Left kidney (tissue), 2 donors: Measurements from ENCODE around the gene MEIOB. TPM values are rescaled to one million over a fixed set of nuclear protein-coding genes. Genes with fewer than 3 reads are reported as not detected.

ENCODE experiments used
- DNase-seq: peaks from one replicate; pipeline ENCODE4 v3.0.0-alpha.2; 2013
- polyA plus RNA-seq: library from polyadenylated mRNA; unstranded; fragments of 120-200 nt; gene quantifications from one replicate; pipeline ENCODE4 v1.2.1, GENCODE V29; 2013; ENCODE audit not compliant: insufficient read length

MEIOB gene
- polyA plus RNA-seq, 1 donor: 3.2 TPM

- DNase-seq: no peak
These were observed 40.5 kb downstream of the MEIOB start for GRCh38 chr16:1831186-1832075.

DNA sequence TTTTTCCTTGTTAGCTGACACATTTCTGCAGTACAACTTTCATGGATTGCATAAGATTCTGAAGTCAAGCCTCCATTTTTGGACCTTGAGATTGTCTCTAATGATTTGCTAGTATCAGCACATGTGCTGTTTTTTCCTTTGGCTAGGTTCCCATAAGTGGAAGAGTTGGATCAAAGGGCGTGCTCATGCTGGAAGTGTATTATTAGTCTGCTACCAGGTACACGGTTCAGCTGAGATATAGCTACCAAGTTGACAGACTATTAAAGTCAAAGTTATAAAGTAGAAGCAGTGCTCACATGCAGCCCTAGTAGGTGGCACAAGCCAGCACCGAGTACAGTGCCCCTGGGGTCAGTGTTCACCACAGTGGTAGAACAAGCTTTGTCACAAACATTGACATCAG lies 41.8 kb downstream of the MEIOB start:
- DNase-seq: no peak

DNA sequence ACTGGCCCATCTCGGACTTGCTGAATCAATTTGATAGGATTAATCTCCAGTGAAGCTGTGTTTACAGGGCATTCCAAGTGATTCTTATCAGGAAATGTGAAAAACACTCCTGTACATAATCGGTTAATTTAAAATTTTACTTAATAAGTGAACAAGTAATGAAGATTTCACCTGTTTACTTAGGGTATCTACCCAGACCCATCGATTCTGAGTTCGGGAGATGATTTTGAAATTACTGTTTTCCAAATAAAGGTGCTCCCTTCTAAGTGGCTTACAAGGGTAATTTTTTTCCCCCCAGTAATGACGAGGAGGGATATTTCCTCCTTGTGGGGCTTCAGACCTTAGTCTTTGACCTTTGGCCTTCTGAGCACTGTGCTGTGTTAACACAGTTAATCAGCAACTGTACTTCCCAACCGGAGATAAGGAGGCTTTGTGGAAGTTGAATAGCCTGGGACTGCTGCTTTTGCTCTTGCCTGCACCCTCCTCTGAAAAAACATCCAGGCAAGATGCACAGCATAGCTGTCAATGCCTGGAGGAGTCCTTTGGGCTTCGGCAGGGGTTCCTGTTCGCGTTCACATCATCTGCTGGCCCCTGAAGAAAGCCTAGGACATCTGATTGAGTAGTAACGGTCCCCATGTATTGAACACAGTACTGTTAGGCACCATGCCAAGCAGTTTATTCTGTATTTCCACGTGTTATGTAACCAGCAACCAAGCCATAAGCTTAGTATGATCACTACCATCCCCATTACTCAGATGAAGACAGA lies 43.1 kb downstream of the MEIOB start:
- DNase-seq: no peak

- peak; percentile 92 for DNase-seq
These were observed 45.0 kb downstream of the MEIOB start, which contains the start of the genes FAHD1 and HAGH for GRCh38 chr16:1826691-1827573. Gene FAHD1, plus strand, starts transcription at chr16:1827206. Its CDS starts 33 bp downstream, at chr16:1827239. Gene HAGH, minus strand, starts transcription at chr16:1826825. Its CDS starts 38 bp downstream, at chr16:1826787.

DNA sequence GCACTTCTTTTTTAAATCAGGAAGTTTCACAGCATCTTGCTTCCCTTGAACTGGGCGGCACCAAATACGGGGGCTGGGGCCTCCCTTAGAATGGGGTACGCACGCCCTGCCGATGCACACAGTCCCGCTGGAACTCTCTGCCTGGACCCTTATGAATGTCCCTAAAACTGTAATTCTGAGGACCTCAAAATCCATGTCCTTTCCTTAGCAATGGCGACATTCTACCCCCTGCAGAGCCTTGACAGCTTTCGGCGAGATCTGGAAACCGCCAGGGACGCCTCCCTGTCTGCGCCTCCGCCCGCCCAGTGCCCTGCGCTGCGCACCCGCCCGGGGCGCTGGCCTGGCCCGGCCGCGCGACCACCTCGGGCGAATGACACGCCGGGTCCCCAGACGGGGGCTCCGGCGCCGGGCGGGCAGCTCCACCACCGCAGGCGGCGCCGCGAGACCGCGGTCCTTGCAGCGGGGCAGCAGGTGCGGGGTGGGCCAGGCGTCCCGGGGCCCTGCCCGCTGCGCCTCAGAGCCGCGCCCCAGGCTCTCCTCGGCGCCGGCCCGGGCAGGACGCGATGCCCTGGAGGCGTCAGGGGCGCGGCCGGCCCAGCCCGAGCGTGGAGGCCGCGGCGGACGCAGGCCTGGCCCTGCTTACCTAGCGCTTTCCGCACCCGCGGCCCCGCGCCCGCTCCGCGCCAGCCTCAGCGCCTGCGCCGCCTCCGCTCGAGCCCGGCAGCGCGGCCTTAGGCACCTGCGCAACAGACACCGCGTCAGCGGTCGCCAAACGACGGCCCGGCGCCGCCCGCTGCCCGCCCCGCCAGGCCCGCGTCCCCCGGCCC lies 45.9 kb downstream of the MEIOB start:
- DNase-seq: no peak

DNA sequence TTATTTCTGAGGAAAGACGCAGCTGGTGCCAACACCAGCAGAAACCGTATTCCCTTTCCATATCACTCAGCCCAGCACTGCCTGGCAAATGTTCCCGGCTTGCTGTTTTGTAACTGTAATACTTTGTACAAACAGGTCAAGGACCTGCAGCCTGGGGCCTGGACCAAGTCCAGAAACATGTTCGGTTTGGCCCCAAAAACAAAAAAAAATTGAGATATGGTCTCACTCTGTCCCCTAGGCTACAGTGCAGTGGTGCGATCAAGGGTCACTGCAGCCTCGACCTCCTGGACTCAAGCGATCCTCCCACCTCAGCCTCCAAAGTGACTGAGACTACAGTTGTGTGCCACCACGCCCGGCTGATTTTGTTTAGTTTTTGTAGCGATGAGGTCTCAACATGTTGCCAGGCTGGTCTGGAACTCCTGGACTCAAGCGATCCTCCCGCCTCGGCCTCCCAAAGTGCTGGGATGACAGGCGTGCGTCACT lies 46.5 kb downstream of the MEIOB start:
- DNase-seq: no peak

GRCh38 chr16:1823821-1824220 lies 48.1 kb downstream of the MEIOB start:
- DNase-seq: peak; percentile 13

DNA sequence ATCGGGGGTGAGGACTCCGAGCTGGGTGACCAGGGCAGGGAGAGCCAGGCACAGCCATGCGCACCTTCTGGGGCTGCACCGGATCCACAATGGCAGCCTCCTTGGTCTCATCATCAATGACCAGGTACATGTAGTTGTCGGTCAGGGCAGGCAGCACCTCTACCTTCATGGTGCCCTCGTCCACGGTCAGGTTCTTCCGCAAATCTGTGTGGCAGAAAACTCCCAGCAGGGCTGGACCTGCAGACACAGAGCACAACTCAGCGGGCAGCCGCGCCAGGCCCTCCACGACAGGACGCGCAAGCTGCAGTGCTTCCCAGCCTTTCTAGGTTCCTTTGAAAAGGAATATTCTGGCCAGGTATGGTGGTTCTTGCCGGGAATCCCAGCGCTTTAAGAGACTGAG lies 49.2 kb downstream of the MEIOB start:
- no peak for DNase-seq

GRCh38 chr16:1821861-1822611 lies 49.9 kb downstream of the MEIOB start:
- DNase-seq: no peak

DNA sequence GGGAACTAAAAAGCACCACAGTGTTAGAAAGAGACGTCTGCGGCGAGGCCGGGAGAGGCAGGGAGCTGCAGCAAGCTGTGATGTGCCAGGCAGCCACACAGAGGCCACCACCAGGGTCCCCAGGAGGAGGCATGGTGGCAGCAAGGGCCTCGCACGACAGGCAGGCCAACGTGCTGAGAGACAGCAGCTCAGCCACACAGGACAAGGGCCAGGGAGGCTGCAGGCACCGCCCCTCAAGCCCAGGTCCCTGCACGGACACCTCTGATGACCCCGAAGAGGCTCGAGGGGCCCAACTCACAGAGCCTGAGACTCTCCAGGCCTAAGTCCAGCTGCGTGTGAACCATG lies 51.0 kb downstream of the MEIOB start:
- no peak for DNase-seq

- no peak for DNase-seq
These were observed 51.6 kb downstream of the MEIOB start for GRCh38 chr16:1820096-1820945.

DNA sequence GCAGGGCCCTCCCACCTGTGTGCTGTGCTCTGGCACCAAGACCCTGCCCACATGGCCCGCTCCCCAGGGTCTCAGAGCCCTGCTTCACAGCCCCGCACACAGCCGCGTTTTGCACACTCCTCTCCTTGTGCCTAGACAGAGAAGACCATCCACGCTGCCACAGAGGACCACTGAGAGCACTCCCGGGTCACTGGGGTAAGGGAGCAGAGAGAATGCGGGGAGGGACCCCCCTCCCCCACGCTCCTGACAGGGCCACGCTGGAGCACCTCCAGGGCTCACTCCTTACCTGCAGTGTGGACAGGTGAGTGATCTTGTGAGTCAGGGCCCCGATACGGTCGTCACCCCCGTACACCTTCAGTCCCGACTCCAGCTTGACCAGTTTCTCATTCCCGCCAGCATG lies 52.4 kb downstream of the MEIOB start:
- no peak for DNase-seq

GRCh38 chr16:1818873-1819525 lies 53.0 kb downstream of the MEIOB start:
- DNase-seq: no peak

DNA sequence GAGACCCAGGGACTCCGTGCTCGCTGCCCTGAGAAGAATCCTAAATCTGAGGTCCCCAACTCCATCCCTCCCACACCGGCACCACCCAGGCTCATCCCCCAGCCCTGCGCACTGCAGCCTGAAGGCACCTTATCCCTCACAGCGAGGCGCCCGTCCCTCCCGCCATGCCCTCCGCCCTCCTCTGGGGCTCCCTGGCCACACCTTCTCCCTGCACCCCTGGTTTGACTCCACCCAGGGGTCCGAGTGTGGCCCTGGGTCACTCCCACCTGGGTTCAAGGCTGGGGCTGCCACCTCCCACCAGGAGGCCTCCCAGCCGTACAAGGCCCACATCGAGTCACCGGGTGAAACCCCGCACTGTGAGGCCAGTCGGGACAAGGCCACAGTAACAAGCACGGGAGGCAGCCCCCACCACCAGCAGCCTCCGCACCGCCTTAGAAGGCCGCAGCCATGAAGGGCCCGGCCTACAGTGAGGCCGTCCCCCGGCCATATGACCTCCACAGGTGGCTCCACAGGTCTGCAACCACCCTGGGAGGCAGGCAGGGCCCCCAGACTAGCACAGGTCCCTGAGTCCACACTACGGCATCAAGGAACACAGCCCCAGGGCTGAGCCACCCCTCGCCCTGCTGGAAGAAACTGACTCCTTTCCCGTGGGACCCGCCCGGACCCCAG lies 53.6 kb downstream of the MEIOB start:
- DNase-seq: no peak

- DNase-seq: no peak
These were observed 54.2 kb downstream of the MEIOB start for GRCh38 chr16:1817716-1818115.

DNA sequence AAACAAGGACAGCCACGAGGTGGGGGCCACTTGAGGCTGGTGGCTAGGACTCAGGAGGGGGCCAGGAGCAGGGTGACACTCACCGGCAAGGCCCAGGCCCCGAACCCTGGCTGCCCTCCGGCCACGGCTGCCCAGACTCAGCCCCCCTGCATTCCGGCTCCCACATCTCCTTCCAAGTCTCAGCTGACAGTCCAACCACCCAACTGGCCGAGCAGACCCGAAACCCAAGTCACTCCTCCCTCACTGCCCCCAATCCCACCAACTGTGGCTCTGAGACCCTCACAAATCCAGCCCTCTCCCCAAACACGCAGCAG lies 54.7 kb downstream of the MEIOB start:
- DNase-seq: no peak

- no peak for DNase-seq
These were observed 55.3 kb downstream of the MEIOB start for GRCh38 chr16:1816396-1817275.
